Peyer's patch (tissue), 4 donors: ENCODE data around the gene STX1A. TPM values are rescaled to one million over a fixed set of nuclear protein-coding genes. Genes with fewer than 3 reads are reported as not detected.
A peak's percentile ranks its signal among the peaks of the same experiment; 100 is the strongest.

Experiments used
- DNase-seq, 3 donors: peaks; one replicate each; pipeline ENCODE4 v3.0.0-alpha.2; 2017 to 2019
- H3K27ac ChIP-seq, 4 donors: fragments of 200-600 bp; sonication (generic); one replicate each; pipeline ENCODE4 v1.5.1; 2016 to 2019
- H3K27me3 ChIP-seq, 2 donors: fragments of 200-600 bp; sonication (generic); one replicate each; pipeline ENCODE4 v1.5.1; 2019
- H3K36me3 ChIP-seq, 3 donors: fragments of 200-600 bp; sonication (generic); one replicate each; pipeline ENCODE4 v1.5.1; 2016 to 2019
- H3K4me1 ChIP-seq, 4 donors: fragments of 200-600 bp; sonication (generic); one replicate each; pipeline ENCODE4 v1.5.1; 2016 to 2019
- H3K4me3 ChIP-seq, 4 donors: fragments of 200-600 bp; sonication (generic); 1 replicate in 3 of 4; 2 replicates in 1 of 4; pipeline ENCODE4 v1.5.1; 2016 to 2019; ENCODE audit warnings: mild to moderate bottlenecking in 1 of 4
- H3K9me3 ChIP-seq, 4 donors: fragments of 200-600 bp; sonication (generic); one replicate each; pipeline ENCODE4 v1.5.1; 2016 to 2019; ENCODE audit warnings: mild to moderate bottlenecking in 1 of 4
- CTCF ChIP-seq, 6 experiments: fragments of 450-650 bp in 4 of 6; fragments of 200-600 bp in 2 of 6; sonication (generic) in 1 of 6; IDR thresholded peaks; one replicate each; pipeline ENCODE4 v1.5.1; 2017 to 2019; ENCODE audit warnings: antibody characterized with exemption in 6 of 6, mild to moderate bottlenecking in 3 of 6, moderate library complexity in 1 of 6
- POLR2A ChIP-seq, 2 donors: fragments of 450-650 bp; IDR thresholded peaks; one replicate each; pipeline ENCODE4 v1.5.1; 2017; ENCODE audit warnings: antibody characterized with exemption in 2 of 2, mild to moderate bottlenecking in 2 of 2, moderate library complexity in 2 of 2
- total RNA-seq, 4 donors: library from RNA; depleted of rRNA; stranded (reverse); fragments of >200 nt; gene quantifications; one replicate each; pipeline ENCODE4 v1.1.0, GENCODE V29; 2016

STX1A gene
- total RNA-seq, 4 donors from 2014 or later, result 5.6 to 27.3 (median 23.3) TPM

- Histone ChIP-seq H3K36me3 (peaks cover 0 to 23% (median 0%) of the 10 kb centered on the region in 3 donors), H3K27me3 (no peaks in the 10 kb centered on the region), H3K4me1 (peaks cover 0 to 35% (median 8%) of the 10 kb centered on the region in 4 donors), H3K4me3 (peak overlapping the region; percentile 52 to 88 (median 78)), H3K9me3 (no peaks in the 10 kb centered on the region), H3K27ac (peak overlapping the region; percentile 84 to 98 (median 94))
- TF ChIP-seq POLR2A (IDR thresholded peaks at IDR 0.05) (no peak), CTCF (IDR thresholded peaks at IDR 0.05) (no peak)
- peak in 1 of 3 donors; percentile 31 for DNase-seq
These were observed 19.9 kb upstream of the STX1A start for GRCh38 chr7:73739387-73739767.

- H3K36me3 ChIP-seq, result peaks cover 0 to 23% (median 0%) of the 10 kb centered on the region in 3 donors
- H3K27ac ChIP-seq, result peak within 1 kb of the TSS; percentile 84 to 98 (median 94)
- TF ChIP-seq CTCF (IDR thresholded peaks at IDR 0.05) (peak in 1 of 6 experiments; percentile 20), POLR2A (IDR thresholded peaks at IDR 0.05) (peak; percentile 93 to 94)
- H3K27me3 ChIP-seq, result no peaks in the 10 kb centered on the region
- H3K9me3 ChIP-seq, result no peaks in the 10 kb centered on the region
- H3K4me3 ChIP-seq, result peak within 1 kb of the TSS; percentile 52 to 88 (median 78)
- DNase-seq, result peak; percentile 99 to 100 (median 99)
- H3K4me1 ChIP-seq, result peaks cover 0 to 31% (median 8%) of the 10 kb centered on the region in 4 donors
These were observed 19.3 kb upstream of the STX1A start, which contains the start of gene ABHD11 for GRCh38 chr7:73738612-73739386. ABHD11 (minus strand) TSS chr7:73738802; CDS start chr7:73738770, 32 bp downstream.

DNA sequence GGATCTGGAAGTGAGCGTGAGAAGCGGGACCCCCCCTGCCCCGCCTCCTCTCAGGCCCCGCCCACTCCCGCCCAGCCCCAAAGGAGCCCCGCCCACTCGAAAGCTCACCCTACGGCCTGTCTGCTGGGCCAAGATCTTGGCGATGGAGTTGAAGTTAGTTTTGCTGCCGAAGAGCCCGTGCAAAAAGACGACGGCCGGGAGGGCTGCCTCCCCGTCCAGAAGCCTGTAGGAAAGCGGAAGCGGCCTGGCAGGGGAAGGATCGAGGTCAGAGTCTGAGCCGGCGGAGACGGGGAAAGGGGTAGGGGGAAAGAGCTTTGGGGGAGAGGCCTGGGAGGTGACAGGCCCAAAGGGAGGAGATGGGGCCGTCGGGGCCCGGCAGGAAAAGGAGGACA is 18.7 kb upstream of the STX1A start:
- DNase-seq, result peak; percentile 71 to 87 (median 84)
- Histone ChIP-seq H3K9me3 (no peaks in the 10 kb centered on the region), H3K27ac (peak overlapping the region; percentile 84 to 98 (median 94)), H3K4me3 (peak overlapping the region; percentile 52 to 88 (median 78)), H3K36me3 (peaks cover 0 to 23% (median 0%) of the 10 kb centered on the region in 3 donors), H3K27me3 (no peaks in the 10 kb centered on the region), H3K4me1 (peaks cover 0 to 26% (median 6%) of the 10 kb centered on the region in 4 donors)
- TF ChIP-seq CTCF (IDR thresholded peaks at IDR 0.05) (no peak), POLR2A (IDR thresholded peaks at IDR 0.05) (no peak)

DNA sequence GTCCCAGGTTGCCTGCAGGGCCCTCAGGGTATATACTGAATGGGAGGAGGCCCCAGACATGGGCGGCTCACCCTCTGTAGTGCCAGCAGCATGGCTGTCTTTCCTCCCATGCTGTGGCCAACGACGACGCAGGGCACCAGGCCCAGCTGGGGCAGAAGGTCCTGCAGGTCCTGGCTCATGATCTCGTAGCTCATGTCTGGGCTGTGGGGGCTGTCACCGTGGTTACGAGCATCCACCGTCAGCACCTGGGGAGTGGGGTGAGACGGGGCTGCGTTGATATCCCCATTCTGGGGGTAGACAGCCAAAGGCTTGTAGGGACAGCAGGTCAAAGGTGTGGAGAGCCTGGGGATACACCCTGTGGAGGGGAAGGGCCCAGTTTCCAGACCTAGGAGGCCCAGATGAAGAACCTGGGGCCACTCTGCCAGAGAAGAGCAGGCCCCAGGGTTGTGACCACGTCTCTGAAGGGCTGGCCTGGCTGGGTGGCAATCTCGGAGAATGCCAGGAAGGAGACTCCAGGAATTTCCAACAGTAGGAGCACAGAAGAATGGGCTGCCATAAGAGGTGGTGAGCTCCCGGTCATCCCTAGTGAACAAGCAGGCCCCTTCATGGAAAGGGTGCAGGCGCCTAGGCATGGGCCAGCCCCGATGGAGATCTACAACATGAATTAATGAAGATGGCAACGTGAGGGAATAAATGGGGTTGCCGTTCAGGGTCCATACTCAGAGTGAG is 18.2 kb upstream of the STX1A start:
- peak overlapping the region; percentile 84 to 98 (median 94) for H3K27ac ChIP-seq
- no peak for TF ChIP-seq CTCF (IDR thresholded peaks at IDR 0.05)
- TF ChIP-seq POLR2A (IDR thresholded peaks at IDR 0.05), result no peak
- H3K9me3 ChIP-seq, result no peaks in the 10 kb centered on the region
- H3K4me1 ChIP-seq, result peaks cover 0 to 26% (median 5%) of the 10 kb centered on the region in 4 donors
- no peaks in the 10 kb centered on the region for H3K27me3 ChIP-seq
- no peak for DNase-seq
- H3K36me3 ChIP-seq, result peaks cover 0 to 23% (median 0%) of the 10 kb centered on the region in 3 donors
- H3K4me3 ChIP-seq, result peak overlapping the region; percentile 52 to 88 (median 78)

GRCh38 chr7:73736885-73737284 is 17.4 kb upstream of the STX1A start:
- no peak for DNase-seq
- peak overlapping the region in 2 of 4 donors; percentile 82 to 96 for H3K27ac ChIP-seq
- H3K9me3 ChIP-seq, result no peaks in the 10 kb centered on the region
- no peaks in the 10 kb centered on the region for H3K27me3 ChIP-seq
- TF ChIP-seq POLR2A (IDR thresholded peaks at IDR 0.05), result no peak
- no peak for TF ChIP-seq CTCF (IDR thresholded peaks at IDR 0.05)
- peak overlapping the region in 2 of 4 donors; percentile 71 to 86 for H3K4me3 ChIP-seq
- H3K36me3 ChIP-seq, result peaks cover 0 to 23% (median 0%) of the 10 kb centered on the region in 3 donors
- H3K4me1 ChIP-seq, result peaks cover 0 to 19% (median 5%) of the 10 kb centered on the region in 4 donors
